Naive B cell (primary cell): Measurements from ENCODE around the gene UBE2L5. TPM values are rescaled to one million over a fixed set of nuclear protein-coding genes. Genes with fewer than 3 reads are reported as not detected.

Experiments used
- ATAC-seq, 2 donors: fragments of 150-1000 bp; cut with Tn5 transposase; 2 replicates each; pipeline ENCODE4 v1.10.0; 2021; ENCODE audit warnings: low read depth in 2 of 2, mild to moderate bottlenecking in 2 of 2, moderate library complexity in 2 of 2
- DNase-seq: peaks from one replicate; pipeline ENCODE4 v3.0.0; 2022
- H3K27ac Mint-ChIP-seq, 6 donors: one replicate each; pipeline ENCODE4 v1.8.0; 2020 to 2022; ENCODE audit warnings: mild to moderate bottlenecking in 6 of 6, mixed read lengths in 6 of 6, moderate library complexity in 5 of 6, inconsistent platforms in 2 of 6
- H3K27me3 Mint-ChIP-seq, 3 donors: one replicate each; pipeline ENCODE4 v1.8.0; 2021 to 2022; ENCODE audit warnings: mixed read lengths in 3 of 3, mild to moderate bottlenecking in 1 of 3
- H3K36me3 Mint-ChIP-seq, 2 donors: one replicate each; pipeline ENCODE4 v1.8.0; 2020 to 2022; ENCODE audit warnings: mixed read lengths in 2 of 2, inconsistent platforms in 1 of 2, mild to moderate bottlenecking in 1 of 2
- H3K4me1 Mint-ChIP-seq, 3 donors: one replicate each; pipeline ENCODE4 v1.8.0; 2020 to 2022; ENCODE audit warnings: mixed read lengths in 3 of 3, inconsistent platforms in 1 of 3, mild to moderate bottlenecking in 1 of 3, moderate library complexity in 1 of 3
- H3K4me3 Mint-ChIP-seq, 8 donors: one replicate each; pipeline ENCODE4 v1.8.0; 2020 to 2022; ENCODE audit warnings: mild to moderate bottlenecking in 8 of 8, mixed read lengths in 8 of 8, moderate library complexity in 8 of 8, inconsistent platforms in 2 of 8
- H3K9me3 Mint-ChIP-seq, 7 donors: one replicate each; pipeline ENCODE4 v1.8.0; 2020 to 2022; ENCODE audit warnings: mixed read lengths in 7 of 7, mild to moderate bottlenecking in 5 of 7, inconsistent platforms in 2 of 7, moderate library complexity in 1 of 7
- polyA plus RNA-seq, 6 donors: library from polyadenylated mRNA; unstranded; fragments of 300-500 nt; fragmentation: Illumina TruSeq; gene quantifications; one replicate each; pipeline ENCODE4 v1.2.3, GENCODE V29; 2021; ENCODE audit warnings: low read depth in 6 of 6

UBE2L5 gene
- polyA plus RNA-seq, 6 donors from 2014 or later = 0.19 to 0.31 TPM; not detected in 4

DNA sequence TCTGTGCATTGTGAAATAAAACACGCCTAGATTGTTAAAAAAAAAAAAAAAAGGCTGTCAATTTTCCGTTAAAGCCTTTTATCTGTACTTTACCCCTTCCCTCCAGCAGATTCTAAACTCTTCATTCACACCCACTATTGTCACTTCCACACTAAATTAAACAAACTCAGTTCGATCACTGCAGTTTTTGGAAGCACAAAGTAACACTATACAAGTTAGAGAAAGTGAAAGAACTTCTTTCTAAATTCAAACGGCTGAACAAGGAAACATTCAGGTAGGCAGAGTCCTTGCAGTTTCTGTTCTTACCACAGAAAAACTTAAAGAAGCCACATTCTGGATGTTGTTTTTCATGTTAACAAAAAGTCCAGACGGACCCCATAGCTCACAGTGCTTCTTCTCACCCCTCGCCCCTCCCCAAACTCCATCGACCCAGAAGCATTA, 27.5 kb upstream of the UBE2L5 start:
- Mint-ChIP-seq H3K36me3 (no peaks in the 10 kb centered on the region), H3K4me1 (peaks cover 18 to 29% (median 18%) of the 10 kb centered on the region in 3 donors), H3K4me3 (peak overlapping the region; percentile 85 to 100 (median 96)), H3K9me3 (no peaks in the 10 kb centered on the region), H3K27ac (peak overlapping the region; percentile 89 to 98 (median 94)), H3K27me3 (no peaks in the 10 kb centered on the region)
- ATAC-seq = peak; percentile 79 to 83
- peak; percentile 50 for DNase-seq

DNA sequence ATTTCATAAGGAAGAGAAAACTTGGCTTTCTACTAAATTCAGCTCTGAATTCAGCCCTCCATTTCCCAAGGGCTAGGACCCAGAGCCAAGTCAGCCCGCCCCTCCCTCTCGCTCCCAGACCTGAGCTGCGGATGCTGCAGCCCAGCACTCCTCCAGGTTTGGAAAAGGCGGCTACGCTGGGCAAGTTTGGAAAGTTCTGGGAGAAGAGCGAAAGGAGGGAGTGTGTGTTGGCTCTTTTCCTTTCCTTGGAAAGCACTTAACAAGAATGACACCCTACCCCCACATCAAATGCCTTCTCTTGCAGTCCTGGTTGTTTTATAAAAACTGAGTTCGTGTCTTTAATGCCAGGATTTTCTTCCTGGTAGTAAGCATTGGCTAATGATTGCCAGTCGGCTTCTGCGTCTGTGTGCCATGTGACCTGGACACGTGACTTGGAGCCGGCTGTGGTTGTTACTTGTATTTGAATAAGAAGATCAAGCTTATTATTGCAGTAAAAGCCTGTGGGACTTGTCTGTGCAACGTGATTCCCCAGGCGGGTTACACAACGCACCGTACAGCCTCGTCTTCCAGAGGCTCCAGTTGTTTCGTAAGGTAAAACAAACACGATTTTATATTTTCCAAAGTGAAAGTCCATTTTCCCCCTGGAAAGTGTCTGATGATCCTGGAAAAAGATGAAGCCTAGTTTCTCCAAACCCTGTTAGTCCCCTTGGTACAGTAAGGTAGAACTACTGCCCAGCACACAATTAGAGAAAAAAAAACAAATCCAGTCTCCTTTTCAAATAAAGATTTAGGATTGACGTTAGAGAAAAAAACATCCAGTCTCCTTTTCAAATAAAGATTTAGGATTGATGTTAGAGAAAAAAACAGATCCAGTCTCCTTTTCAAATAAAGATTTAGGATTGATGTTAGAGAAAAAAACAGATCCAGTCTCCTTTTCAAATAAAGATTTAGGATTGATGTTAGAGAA, 26.8 kb upstream of the UBE2L5 start:
- Mint-ChIP-seq H3K4me1 (peaks cover 18 to 29% (median 18%) of the 10 kb centered on the region in 3 donors), H3K36me3 (no peaks in the 10 kb centered on the region), H3K9me3 (no peaks in the 10 kb centered on the region), H3K27ac (peak overlapping the region; percentile 89 to 98 (median 94)), H3K4me3 (peak overlapping the region; percentile 85 to 100 (median 96)), H3K27me3 (no peaks in the 10 kb centered on the region)
- ATAC-seq (peak; percentile 86 to 89), DNase-seq (peak; percentile 61)

GRCh38 chr13:30396434-30397075, 25.7 kb upstream of the UBE2L5 start:
- peak overlapping the region in 3 of 6 donors; percentile 44 to 89 (median 80) for H3K27ac Mint-ChIP-seq
- no peaks in the 10 kb centered on the region for H3K27me3 Mint-ChIP-seq
- no peaks in the 10 kb centered on the region for H3K9me3 Mint-ChIP-seq
- ATAC-seq (no peak), DNase-seq (no peak)
- peaks cover 18 to 29% (median 18%) of the 10 kb centered on the region in 3 donors for H3K4me1 Mint-ChIP-seq
- no peaks in the 10 kb centered on the region for H3K36me3 Mint-ChIP-seq
- H3K4me3 Mint-ChIP-seq = peak overlapping the region in 6 of 8 donors; percentile 28 to 100 (median 52)

DNA sequence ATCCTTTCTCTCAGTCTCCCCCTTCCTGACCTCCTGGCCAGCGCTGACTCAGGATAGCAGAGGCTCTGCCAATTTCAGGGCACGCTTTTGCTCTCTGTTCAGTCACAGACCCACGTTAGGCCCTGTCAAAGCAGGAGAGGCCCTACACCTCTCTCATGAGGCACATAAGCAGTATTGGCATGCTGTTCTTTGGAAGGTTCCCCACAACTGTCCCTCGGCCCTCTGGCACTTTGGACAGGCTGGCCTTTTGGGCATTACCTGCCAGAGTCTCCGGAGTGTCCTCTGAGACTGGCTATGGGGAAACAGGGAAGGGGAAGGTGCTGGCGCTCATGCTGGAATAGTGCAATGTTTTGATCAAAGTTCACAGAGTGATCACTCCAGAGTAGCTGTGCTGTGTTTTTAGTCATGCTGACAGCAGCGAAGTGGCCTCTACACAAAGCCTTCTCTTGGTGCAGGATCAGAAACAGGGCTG, 23.7 kb upstream of the UBE2L5 start:
- Mint-ChIP-seq H3K27ac (peak overlapping the region in 1 of 6 donors; percentile 67), H3K27me3 (no peaks in the 10 kb centered on the region), H3K4me1 (peaks cover 18 to 21% (median 18%) of the 10 kb centered on the region in 3 donors), H3K4me3 (peak overlapping the region in 1 of 8 donors; percentile 21), H3K36me3 (no peaks in the 10 kb centered on the region), H3K9me3 (no peaks in the 10 kb centered on the region)
- DNase-seq = no peak
- no peak for ATAC-seq

DNA sequence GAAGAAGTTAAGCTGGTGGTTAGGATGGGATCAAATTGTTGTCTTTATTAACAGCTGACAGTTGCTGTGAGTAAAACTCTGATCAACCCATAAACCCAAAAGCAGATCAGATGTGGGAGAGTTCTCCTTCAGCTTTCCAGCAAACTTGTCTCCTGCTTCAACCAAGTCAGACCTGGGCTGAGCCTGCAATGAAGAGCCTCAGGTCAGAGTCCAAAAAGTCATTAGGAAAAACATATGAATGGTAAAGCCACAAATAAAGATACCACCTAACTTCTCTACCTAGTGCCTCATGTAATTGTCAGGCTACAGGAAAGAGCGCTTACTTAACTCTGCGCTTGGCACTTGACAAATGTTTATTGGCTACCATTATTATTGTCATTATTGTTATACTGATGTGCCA, 21.9 kb upstream of the UBE2L5 start:
- H3K4me1 Mint-ChIP-seq = peaks cover 4 to 8% (median 8%) of the 10 kb centered on the region in 3 donors
- H3K27ac Mint-ChIP-seq = no peak overlapping the region
- ATAC-seq = no peak
- H3K4me3 Mint-ChIP-seq = no peak overlapping the region
- no peaks in the 10 kb centered on the region for H3K27me3 Mint-ChIP-seq
- no peaks in the 10 kb centered on the region for H3K36me3 Mint-ChIP-seq
- no peaks in the 10 kb centered on the region for H3K9me3 Mint-ChIP-seq
- no peak for DNase-seq

DNA sequence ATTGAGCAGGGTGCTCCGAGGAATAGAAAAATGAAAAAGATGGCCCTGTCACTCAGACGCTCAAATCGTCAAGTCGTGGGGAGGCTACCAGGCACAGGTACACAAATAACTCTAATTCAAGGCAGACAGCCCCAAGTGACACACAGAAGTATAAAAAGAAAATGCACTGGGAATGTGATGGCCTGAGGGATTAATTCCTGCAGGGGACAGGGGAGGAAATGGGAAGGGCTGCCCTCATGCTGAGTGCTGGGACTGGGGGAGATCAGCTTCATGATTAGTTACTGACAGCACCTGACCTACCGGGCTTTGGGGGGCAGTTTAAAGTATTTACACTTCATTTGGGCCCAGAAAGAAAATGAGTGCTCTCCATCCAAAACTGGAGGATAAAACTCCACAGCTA, 20.9 kb upstream of the UBE2L5 start:
- H3K4me1 Mint-ChIP-seq = peaks cover 3 to 4% (median 3%) of the 10 kb centered on the region in 3 donors
- DNase-seq (no peak), ATAC-seq (no peak)
- H3K27me3 Mint-ChIP-seq = no peaks in the 10 kb centered on the region
- no peak overlapping the region for H3K27ac Mint-ChIP-seq
- no peaks in the 10 kb centered on the region for H3K36me3 Mint-ChIP-seq
- no peaks in the 10 kb centered on the region for H3K9me3 Mint-ChIP-seq
- peak overlapping the region in 1 of 8 donors; percentile 18 for H3K4me3 Mint-ChIP-seq

- H3K4me3 Mint-ChIP-seq = no peak overlapping the region
- H3K9me3 Mint-ChIP-seq = no peaks in the 10 kb centered on the region
- DNase-seq (no peak), ATAC-seq (no peak)
- H3K27ac Mint-ChIP-seq = no peak overlapping the region
- H3K27me3 Mint-ChIP-seq = no peaks in the 10 kb centered on the region
- no peaks in the 10 kb centered on the region for H3K36me3 Mint-ChIP-seq
- H3K4me1 Mint-ChIP-seq = peaks cover 8 to 23% (median 19%) of the 10 kb centered on the region in 3 donors
Measured at GRCh38 chr13:30403456-30403855, 18.8 kb upstream of the UBE2L5 start.

GRCh38 chr13:30404207-30404606, 18.1 kb upstream of the UBE2L5 start:
- Mint-ChIP-seq H3K27ac (no peak overlapping the region), H3K36me3 (no peaks in the 10 kb centered on the region), H3K9me3 (no peaks in the 10 kb centered on the region), H3K4me1 (peaks cover 11 to 30% (median 24%) of the 10 kb centered on the region in 3 donors), H3K27me3 (no peaks in the 10 kb centered on the region), H3K4me3 (no peak overlapping the region)
- no peak for DNase-seq
- ATAC-seq = no peak

GRCh38 chr13:30406779-30407416, 15.4 kb upstream of the UBE2L5 start:
- no peaks in the 10 kb centered on the region for H3K9me3 Mint-ChIP-seq
- DNase-seq = no peak
- H3K4me1 Mint-ChIP-seq = peaks cover 22 to 48% (median 32%) of the 10 kb centered on the region in 3 donors
- no peaks in the 10 kb centered on the region for H3K27me3 Mint-ChIP-seq
- no peak for ATAC-seq
- H3K36me3 Mint-ChIP-seq = no peaks in the 10 kb centered on the region
- peak overlapping the region in 4 of 6 donors; percentile 17 to 56 (median 42) for H3K27ac Mint-ChIP-seq
- H3K4me3 Mint-ChIP-seq = peak overlapping the region in 3 of 8 donors; percentile 15 to 61 (median 15)

DNA sequence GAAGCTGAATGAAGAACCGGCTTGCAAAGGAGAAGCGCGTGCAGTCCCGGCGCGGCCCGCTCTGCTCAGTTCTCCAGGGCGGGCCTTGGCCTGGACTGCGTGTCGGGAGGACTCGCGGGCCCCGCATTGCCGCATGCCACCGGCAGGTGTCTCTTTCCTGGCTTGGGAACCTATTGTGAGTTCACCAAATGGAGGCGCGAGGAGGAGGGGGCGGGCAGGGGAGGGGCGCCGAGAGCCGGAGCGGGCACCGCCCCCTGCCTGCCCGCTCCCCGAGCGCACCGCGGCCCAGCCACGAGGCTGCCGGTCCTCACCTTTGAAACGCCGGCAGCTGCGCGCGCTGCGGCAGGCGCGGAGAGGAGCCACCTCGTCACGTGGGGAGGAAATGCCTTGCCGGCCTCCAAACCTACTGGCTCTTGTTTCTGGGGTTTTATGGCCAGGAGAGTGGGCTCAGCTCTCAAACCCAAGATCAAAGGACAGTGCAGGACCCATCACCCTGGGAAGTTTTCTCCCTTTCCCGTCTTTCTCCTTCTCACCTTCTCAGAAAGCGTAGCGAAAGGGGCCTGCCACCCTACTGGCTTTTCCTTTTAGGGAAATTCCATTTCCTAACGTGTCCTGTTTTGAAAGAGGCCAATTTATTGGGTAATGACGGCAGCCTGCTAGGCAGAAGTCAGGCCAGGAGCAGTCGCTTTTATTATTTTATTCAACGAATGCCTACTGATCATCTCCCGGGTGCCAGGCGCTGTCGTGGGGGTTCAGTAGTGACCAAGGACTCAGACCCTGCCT, 13.8 kb upstream of the UBE2L5 start:
- Mint-ChIP-seq H3K27ac (peak overlapping the region; percentile 60 to 92 (median 74)), H3K4me1 (peaks cover 28 to 63% (median 47%) of the 10 kb centered on the region in 3 donors), H3K4me3 (peak overlapping the region; percentile 53 to 88 (median 72)), H3K27me3 (no peaks in the 10 kb centered on the region), H3K9me3 (no peaks in the 10 kb centered on the region), H3K36me3 (no peaks in the 10 kb centered on the region)
- DNase-seq (peak; percentile 89), ATAC-seq (peak; percentile 87 to 88)

DNA sequence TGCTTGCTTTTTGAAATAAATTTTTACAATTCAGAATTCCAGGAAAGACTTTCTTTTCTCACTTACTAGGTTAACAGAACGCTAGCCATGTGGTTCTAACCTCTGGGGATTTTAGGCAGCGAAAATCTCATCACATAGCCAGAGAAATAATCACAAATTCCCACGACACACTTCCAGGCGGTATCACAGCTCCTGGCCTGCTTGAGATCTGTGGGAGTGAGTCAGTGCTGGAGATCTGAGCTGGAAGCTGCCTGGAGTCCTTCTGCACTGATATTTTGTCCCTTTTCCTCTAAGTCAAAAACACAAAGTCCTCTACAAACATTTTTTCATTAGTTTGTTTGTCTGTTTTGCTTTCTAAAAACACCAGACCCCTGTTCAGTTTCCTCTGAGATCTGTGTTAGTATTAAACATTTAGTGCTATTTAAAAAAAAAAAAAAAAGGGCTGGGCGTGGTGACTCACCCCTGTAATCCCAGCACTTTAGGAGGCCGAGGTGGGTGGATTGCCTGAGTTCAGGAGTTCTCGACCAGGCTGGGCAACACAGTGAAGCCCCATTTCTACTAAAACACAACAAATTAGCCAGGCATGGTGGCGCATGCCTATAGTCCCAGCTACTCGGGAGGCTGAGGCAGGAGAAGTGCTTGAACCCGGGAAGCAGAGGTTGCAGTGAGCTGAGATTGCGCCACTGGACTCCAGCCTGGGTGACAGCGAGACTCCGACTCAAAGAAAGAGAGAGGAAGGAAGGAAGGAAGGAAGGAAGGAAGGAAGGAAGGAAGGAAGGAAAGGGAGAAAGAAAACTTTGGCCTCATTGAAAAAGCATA, 12.2 kb upstream of the UBE2L5 start:
- H3K36me3 Mint-ChIP-seq = no peaks in the 10 kb centered on the region
- H3K4me3 Mint-ChIP-seq = peak overlapping the region in 2 of 8 donors; percentile 8 to 23
- ATAC-seq (no peak), DNase-seq (no peak)
- peaks cover 39 to 79% (median 63%) of the 10 kb centered on the region in 3 donors for H3K4me1 Mint-ChIP-seq
- H3K27ac Mint-ChIP-seq = peak overlapping the region in 4 of 6 donors; percentile 12 to 67 (median 58)
- H3K9me3 Mint-ChIP-seq = no peaks in the 10 kb centered on the region
- H3K27me3 Mint-ChIP-seq = no peaks in the 10 kb centered on the region

GRCh38 chr13:30410705-30411125, 11.6 kb upstream of the UBE2L5 start:
- DNase-seq (no peak), ATAC-seq (no peak)
- H3K27ac Mint-ChIP-seq = no peak overlapping the region
- peak overlapping the region in 1 of 8 donors; percentile 25 for H3K4me3 Mint-ChIP-seq
- peaks cover 46 to 85% (median 69%) of the 10 kb centered on the region in 3 donors for H3K4me1 Mint-ChIP-seq
- H3K9me3 Mint-ChIP-seq = no peaks in the 10 kb centered on the region
- no peaks in the 10 kb centered on the region for H3K27me3 Mint-ChIP-seq
- H3K36me3 Mint-ChIP-seq = no peaks in the 10 kb centered on the region
